Measurements from ENCODE around the gene ASPG. TPM values are rescaled to one million over a fixed set of nuclear protein-coding genes. Genes with fewer than 3 reads are reported as not detected.

ASPG gene
- total RNA-seq, 2 donors from 2014 or later, result 0.30 TPM; not detected in 1

DNA sequence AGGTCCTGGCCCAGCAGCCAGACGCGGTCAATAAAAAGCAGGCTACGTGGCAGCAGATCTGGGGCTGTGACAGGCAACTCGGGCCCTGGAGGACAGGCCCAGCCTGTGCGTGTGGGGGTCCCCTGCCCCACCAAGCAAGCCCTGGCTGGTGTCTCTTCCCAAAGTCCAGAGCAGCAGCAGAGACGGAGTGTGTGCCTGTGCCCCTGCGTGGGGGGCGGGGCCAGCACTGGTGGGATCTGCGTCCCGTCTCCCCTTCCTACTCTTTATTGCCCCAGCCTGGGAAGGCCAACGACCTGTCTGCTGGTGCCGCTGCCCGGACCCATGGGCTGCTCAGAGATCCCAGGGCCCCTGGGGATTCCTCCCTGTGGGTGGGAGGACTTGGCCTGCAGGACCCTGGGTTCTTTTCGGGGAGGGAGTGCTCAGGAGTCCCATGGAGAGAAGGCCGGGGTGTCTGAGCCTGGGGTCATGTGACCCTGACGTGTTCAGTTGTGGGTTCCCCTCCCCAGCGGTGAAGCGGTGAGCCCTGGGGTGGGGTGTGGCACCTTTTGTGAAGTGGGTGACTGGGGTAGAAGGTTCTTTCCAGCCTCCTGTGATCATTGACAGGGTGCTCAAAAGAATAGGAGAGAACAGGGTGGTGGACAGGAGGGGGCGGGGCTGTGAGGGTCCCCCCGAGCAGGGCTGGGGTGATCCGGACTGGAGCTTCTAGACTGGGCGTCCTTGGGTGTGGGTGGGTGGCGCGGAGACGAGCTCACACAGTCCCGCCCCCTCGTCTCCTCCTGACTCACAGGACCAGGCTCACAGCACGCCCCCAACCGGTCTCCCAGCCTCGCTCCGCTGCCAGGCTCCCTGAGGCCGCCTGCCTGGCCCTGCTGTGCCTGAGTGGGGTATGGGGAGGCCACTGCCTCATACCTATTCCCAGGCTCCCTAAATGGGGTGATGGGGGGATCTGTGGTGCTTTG lies 22.4 kb downstream of the ASPG start:
- Mint-ChIP-seq H3K9me3 (no peaks in the 10 kb centered on the region), H3K27me3 (ENCODE audit: low read depth) (no peaks in the 10 kb centered on the region), H3K4me1 (ENCODE audit: low read depth) (no peaks in the 10 kb centered on the region), H3K4me3 (no peak overlapping the region), H3K27ac (no peak overlapping the region), H3K36me3 (ENCODE audit: insufficient read depth in 2 of 2) (no peaks in the 10 kb centered on the region)
- no peak for DNase-seq
- no peak for ATAC-seq (replicated peaks in 1 of 2)

DNA sequence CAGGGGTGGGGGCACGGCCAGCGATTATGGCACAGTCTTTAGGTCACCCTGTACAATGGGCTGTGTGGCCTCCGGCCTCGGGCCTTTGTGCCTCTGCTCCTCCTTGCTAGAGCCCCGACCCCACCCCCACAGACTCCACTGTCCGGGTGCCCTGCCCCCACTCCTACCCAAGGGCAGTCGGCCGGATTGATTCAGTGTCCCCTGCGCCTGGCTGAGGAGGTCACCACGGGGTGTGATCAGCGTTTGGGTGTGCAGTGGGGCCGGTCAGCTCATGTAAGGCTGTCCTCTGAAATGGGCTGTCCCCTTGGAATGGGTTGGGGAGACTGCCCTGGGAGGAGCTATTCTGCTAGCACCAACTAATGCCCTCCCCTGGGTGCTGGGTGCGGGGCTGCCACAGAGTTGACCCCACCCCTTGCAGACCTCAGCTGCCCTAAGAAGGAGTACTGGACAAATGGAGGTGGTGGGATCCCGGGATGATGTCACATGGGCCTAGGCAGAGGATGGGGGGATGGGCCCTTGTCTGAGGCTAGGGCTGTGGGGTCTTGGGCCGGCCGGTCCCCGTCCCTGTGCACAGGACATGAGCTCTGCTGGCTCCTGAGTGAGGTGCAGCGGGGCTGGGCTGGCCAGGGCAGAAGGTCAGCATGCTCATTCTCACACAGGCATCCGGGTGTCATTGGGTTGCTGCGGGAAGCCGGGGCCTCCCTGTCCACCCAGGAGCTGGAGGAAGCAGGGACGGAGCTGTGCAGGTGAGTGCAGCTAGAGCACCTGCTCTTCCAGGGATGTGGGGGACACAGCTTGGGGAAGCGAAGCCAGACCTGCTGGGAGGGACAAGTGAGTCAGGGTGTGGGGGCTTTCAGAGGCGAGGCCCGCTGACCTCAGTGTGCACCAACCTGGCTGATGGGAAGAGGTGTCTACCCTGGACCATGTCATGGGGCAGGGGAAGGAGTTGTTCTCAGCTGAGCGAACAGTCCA lies 23.4 kb downstream of the ASPG start:
- H3K36me3 Mint-ChIP-seq (ENCODE audit: insufficient read depth in 2 of 2), result no peaks in the 10 kb centered on the region
- H3K4me3 Mint-ChIP-seq, result no peak overlapping the region
- no peak for DNase-seq
- ATAC-seq (replicated peaks in 1 of 2), result no peak
- no peaks in the 10 kb centered on the region for H3K9me3 Mint-ChIP-seq
- H3K27me3 Mint-ChIP-seq (ENCODE audit: low read depth), result no peaks in the 10 kb centered on the region
- H3K27ac Mint-ChIP-seq, result no peak overlapping the region
- no peaks in the 10 kb centered on the region for H3K4me1 Mint-ChIP-seq (ENCODE audit: low read depth)

DNA sequence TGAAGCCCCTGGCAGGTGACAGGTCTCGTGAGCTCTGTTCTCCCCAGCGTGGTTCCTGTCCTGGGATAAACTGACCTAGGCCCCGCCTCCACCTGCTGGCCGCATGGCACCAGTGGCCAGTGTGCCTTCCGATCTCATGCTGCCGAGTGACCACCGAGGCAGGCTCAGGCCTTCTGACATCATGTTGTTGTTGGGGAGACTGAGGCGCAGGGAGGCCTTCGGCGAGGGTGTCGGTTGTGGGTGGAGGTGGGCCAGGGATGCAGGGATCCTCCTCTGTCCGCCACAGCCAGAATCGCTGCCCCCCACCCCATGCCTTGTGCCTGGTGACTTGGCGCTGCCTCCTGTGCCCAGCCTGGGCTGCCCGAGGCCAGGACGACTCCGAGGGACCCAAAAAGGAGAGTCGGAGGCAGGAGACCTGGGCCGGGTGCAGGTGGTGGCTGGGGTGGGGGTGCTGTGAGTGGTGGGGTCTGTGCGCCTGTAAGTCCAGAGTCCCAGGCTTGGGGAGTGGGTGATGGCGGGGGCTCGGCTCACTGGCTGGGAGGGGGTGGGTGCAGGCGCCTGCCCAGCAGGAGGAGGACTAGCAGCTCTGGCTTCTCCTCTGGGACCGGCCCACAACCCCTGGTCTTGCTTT lies 24.3 kb downstream of the ASPG start:
- Mint-ChIP-seq H3K9me3 (no peaks in the 10 kb centered on the region), H3K4me1 (ENCODE audit: low read depth) (no peaks in the 10 kb centered on the region), H3K36me3 (ENCODE audit: insufficient read depth in 2 of 2) (no peaks in the 10 kb centered on the region), H3K4me3 (no peak overlapping the region), H3K27me3 (ENCODE audit: low read depth) (peaks cover 1% of the 10 kb centered on the region), H3K27ac (no peak overlapping the region)
- DNase-seq, result no peak
- no peak for ATAC-seq (replicated peaks in 1 of 2)

DNA sequence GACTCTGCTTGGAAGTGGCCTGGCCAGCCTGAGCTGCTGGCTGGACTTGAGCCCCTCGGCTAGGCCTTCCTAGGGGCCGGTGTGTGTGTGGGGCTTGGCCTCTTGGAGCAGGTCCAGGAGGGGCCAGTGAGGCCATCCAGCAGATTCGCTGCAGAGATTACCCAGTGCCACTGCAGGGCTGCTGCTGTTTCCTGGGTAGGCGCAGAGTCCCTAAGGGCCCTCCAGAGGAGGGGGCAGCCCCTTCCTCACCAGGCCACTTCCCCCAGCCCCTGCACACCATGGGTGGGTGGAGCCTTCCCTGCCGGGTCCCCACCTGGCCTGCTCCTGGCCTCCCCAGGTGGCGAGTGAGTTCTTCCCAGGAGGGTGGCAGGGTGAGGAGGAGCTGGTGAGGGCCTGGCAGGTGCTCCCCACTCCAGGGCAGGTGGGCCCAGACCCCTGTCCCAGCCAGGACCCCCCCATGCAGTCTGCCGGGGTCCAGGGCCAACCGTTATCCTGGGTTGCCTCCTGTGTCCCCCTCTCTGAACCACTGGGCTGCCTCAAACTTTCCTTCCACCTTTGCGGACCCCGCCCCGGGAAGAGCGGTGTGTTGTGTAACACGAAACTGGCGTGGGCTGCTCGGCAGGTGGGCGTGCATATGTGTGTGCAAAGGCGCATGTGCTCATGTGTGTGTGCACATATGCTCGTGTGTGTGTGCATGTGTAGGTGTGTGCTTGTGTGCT lies 25.1 kb downstream of the ASPG start:
- H3K36me3 Mint-ChIP-seq (ENCODE audit: insufficient read depth in 2 of 2), result no peaks in the 10 kb centered on the region
- H3K27ac Mint-ChIP-seq, result no peak overlapping the region
- no peak for ATAC-seq (replicated peaks in 1 of 2)
- no peaks in the 10 kb centered on the region for H3K4me1 Mint-ChIP-seq (ENCODE audit: low read depth)
- peaks cover 9% of the 10 kb centered on the region for H3K27me3 Mint-ChIP-seq (ENCODE audit: low read depth)
- H3K9me3 Mint-ChIP-seq, result no peaks in the 10 kb centered on the region
- no peak for DNase-seq
- H3K4me3 Mint-ChIP-seq, result no peak overlapping the region

DNA sequence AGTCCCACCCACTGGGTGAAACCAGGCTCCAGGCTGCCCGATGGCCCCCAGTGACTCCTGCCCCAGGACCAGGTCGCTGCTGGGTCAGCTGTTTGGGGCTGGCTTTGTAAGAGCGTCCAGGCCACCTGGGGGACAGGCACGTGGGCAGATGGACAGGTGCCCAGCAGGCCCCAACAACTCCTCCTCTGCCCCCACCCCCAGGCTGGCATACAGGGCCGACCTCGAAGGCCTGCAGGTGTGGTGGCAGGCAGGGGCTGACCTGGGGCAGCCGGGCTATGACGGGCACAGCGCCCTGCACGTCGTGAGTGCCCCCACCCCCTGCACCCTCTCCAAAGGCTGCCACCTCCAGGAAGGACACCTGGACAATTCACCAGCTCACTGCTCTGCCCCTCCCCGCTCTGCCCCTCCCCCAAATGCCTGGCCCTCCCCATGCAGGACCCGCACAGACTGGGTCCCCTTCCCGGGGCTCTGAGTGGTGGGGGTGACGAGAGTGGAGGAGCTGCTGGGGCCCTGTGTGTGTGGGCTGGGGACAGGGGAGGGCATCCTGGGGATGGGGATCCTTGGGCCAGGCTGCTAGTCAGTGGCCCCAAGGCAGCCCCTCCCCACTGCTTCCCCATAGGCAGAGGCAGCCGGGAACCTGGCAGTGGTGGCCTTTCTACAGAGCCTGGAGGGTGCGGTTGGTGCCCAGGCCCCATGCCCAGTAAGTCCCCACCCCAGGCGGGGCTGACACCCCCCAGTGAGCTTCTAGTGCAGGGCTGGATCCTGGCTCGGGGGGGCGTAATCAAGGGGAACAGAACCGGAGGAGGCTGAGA lies 26.0 kb downstream of the ASPG start:
- Mint-ChIP-seq H3K27ac (no peak overlapping the region), H3K4me3 (no peak overlapping the region), H3K36me3 (ENCODE audit: insufficient read depth in 2 of 2) (no peaks in the 10 kb centered on the region), H3K27me3 (ENCODE audit: low read depth) (peaks cover 14% of the 10 kb centered on the region), H3K9me3 (no peaks in the 10 kb centered on the region), H3K4me1 (ENCODE audit: low read depth) (no peaks in the 10 kb centered on the region)
- no peak for DNase-seq
- ATAC-seq (replicated peaks in 1 of 2), result no peak

DNA sequence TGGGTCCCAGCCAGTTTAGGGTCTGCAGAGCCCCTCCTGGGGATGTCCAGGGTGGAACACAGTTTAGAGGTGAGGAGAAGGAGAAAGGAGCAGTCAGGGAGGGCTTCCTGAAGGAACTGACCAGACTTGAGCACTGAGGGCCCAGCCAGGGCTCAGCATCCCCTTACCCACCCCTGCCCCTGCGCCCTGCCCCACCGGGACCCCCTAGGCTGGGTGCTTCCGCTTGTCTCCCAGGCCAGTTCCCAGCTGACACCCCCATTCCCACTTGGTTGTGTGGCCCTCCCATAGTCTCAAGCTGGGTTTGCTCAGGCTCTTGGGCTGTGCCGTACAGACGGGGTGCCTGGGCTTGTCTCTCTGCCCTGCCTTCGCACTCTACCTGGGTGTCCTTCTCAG lies 26.6 kb downstream of the ASPG start:
- ATAC-seq (replicated peaks in 1 of 2) (no peak), DNase-seq (no peak)
- no peak overlapping the region for H3K27ac Mint-ChIP-seq
- H3K4me3 Mint-ChIP-seq, result no peak overlapping the region
- no peaks in the 10 kb centered on the region for H3K4me1 Mint-ChIP-seq (ENCODE audit: low read depth)
- H3K36me3 Mint-ChIP-seq (ENCODE audit: insufficient read depth in 2 of 2), result no peaks in the 10 kb centered on the region
- H3K9me3 Mint-ChIP-seq, result no peaks in the 10 kb centered on the region
- peaks cover 14% of the 10 kb centered on the region for H3K27me3 Mint-ChIP-seq (ENCODE audit: low read depth)

DNA sequence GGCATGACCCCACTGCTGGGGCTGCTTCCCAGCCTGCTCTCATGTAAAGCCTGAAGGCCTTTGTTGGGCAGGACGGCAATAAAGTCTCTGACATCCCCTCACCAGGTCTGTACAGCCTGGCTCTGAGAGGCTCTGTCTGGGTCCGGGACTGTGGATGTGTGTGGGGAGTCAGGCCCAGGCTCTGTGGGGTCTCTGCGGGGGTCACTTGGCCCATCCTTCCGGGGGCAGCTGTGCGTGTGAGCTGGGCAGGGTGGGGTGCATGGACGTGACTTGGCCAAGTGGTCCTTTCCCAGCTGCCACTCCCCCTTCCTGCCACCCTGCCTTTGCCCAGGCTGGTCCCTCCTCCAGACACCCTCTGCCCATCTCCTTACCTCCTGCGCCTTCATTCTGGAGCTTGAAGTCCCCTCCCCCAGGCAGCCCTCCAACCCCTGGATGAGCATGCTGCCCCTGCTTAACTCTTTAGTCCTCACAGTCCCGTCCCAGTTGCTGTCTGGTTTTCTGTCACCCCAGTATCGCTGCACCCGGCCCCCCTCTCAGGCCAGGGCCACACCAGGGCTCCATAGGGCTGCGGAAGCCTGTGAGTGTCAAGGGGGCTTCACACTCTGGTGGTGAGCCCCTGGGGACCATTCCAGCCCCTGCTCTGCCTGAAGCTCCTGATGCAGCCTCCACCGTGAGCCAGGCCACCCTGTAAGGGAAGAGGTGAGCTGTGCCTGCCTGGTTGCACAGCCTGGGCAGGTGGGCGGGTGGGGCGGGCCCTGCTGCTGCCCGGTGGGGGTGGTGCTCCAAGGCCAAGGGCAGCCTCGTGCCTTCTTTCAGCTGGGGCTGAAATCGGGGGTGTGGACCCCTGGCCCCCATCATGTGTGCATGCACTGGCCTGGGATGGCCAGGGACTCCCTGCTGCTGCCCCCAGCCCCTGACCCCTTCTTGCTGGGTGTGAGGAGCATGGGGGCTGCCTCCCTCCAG lies 27.4 kb downstream of the ASPG start:
- peaks cover 15% of the 10 kb centered on the region for H3K27me3 Mint-ChIP-seq (ENCODE audit: low read depth)
- no peaks in the 10 kb centered on the region for H3K9me3 Mint-ChIP-seq
- no peak overlapping the region for H3K27ac Mint-ChIP-seq
- no peaks in the 10 kb centered on the region for H3K36me3 Mint-ChIP-seq (ENCODE audit: insufficient read depth in 2 of 2)
- no peak overlapping the region for H3K4me3 Mint-ChIP-seq
- ATAC-seq (replicated peaks in 1 of 2) (no peak), DNase-seq (no peak)
- no peaks in the 10 kb centered on the region for H3K4me1 Mint-ChIP-seq (ENCODE audit: low read depth)

DNA sequence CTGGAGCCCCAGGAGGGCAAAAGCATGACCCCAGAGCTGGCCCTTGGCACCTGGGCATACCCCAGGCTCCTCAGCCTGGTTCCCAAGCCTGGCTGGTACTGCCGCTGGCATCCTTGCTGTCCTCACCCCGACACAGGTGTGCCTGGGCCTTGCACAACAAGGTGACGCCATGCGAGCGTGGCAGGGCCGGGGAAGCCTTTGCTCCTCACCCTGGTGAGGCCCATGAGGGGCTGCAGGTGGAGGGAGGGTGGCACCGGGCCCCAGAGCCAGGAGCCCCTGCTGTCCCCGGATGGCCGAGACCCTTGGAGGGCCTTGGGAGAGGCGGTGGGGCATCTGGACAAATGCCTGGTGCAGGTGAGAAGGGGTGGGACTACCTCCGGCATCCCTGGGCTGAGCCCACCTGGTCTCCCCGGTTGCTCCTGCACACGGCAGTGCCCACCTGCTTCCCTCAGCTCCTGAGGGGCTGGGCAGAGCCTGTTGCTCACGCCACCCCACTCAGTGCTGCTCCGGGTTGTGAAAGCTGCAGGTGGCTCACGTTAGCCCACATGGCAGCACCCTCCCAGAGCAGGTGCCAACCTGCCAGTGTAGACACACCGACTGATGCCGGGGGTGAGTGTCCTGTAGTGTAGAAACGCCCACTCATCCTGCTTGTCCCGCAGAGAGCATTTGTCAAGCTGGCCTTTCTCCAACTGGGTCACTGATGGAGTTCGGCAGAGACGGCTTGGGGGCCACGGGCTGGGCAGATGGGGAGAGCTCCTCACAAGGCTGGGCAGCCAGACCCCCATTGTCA lies 28.3 kb downstream of the ASPG start:
- no peaks in the 10 kb centered on the region for H3K9me3 Mint-ChIP-seq
- ATAC-seq (replicated peaks in 1 of 2), result no peak
- H3K4me1 Mint-ChIP-seq (ENCODE audit: low read depth), result no peaks in the 10 kb centered on the region
- H3K27me3 Mint-ChIP-seq (ENCODE audit: low read depth), result peaks cover 24% of the 10 kb centered on the region
- no peaks in the 10 kb centered on the region for H3K36me3 Mint-ChIP-seq (ENCODE audit: insufficient read depth in 2 of 2)
- no peak for DNase-seq
- no peak overlapping the region for H3K4me3 Mint-ChIP-seq
- no peak overlapping the region for H3K27ac Mint-ChIP-seq

DNA sequence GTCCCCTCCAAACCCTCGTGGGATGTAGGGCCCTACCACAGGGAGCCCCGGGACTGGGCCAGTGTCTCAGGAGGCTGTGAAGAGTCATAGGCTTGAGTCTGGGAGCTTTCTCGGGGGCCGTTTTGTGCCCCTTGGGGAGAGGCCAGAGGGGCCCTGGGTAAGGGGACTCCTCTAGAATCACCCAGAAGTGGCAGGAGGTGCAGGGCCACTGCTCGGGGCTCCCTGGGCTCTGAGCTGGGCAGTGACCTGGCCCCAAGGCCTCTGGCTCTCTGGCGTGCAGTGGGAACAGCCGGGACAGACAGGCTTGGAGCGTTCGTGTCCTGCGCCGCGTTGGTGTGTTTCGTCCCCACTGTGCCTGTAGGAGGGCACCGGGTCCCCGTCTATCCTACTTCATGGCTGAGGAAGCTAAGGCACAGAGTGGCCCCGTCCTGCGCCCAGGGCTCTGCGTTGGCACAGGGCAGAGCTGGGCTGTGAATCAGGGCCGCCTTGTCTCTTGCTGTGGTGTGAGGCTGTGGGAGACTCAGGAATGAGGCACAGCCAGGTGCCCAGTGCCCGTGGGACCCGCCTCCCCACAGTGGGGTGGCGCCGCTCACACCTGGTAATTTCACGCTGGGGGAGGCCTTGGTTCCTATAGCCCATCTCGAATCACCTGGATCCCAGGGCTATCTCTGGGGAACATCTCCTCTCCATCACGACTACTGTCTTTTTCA lies 29.1 kb downstream of the ASPG start:
- ATAC-seq (replicated peaks in 1 of 2), result no peak
- H3K4me3 Mint-ChIP-seq, result no peak overlapping the region
- no peak for DNase-seq
- H3K27me3 Mint-ChIP-seq (ENCODE audit: low read depth), result peaks cover 31% of the 10 kb centered on the region
- H3K27ac Mint-ChIP-seq, result no peak overlapping the region
- H3K36me3 Mint-ChIP-seq (ENCODE audit: insufficient read depth in 2 of 2), result no peaks in the 10 kb centered on the region
- H3K9me3 Mint-ChIP-seq, result no peaks in the 10 kb centered on the region
- H3K4me1 Mint-ChIP-seq (ENCODE audit: low read depth), result no peaks in the 10 kb centered on the region

DNA sequence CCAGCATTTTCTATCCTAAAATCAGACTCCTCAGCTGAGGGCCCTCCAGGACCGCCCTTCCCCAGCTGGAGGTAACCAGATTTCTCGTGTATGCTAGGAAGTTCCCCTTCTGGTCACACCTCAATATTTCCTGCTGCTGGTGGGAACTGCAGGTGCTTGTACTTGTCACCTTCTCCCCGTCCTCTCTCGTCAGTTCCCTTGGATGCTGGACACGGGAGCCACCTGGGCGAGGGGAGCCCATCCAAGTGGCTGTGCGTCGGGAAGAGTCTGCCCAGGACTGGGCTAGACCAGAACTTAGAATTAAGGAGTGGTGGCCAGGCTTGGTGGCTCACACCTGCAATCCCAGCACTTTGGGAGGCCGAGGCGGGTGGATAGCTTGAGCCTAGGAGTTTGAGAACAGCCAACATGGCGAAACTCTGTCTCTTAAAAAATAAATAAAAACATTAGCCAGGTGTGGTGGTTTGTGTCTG lies 29.7 kb downstream of the ASPG start:
- H3K4me1 Mint-ChIP-seq (ENCODE audit: low read depth), result no peaks in the 10 kb centered on the region
- H3K27ac Mint-ChIP-seq, result no peak overlapping the region
- no peak for ATAC-seq (replicated peaks in 1 of 2)
- H3K36me3 Mint-ChIP-seq (ENCODE audit: insufficient read depth in 2 of 2), result no peaks in the 10 kb centered on the region
- no peaks in the 10 kb centered on the region for H3K9me3 Mint-ChIP-seq
- no peak overlapping the region for H3K4me3 Mint-ChIP-seq
- H3K27me3 Mint-ChIP-seq (ENCODE audit: low read depth), result peaks cover 31% of the 10 kb centered on the region
- no peak for DNase-seq

Measured in activated T-cell treated with anti-CD3 and anti-CD28 coated beads, Interleukin-2, amount 50 U/mL, for 72 hours (primary cell).